ENCODE measurements around the gene SLC39A12.
"Not testable (repeated sequence)": the region's sequence is repeated elsewhere in the genome, so short reads cannot be mapped to it uniquely, and the experiment has no call there.

Gene SLC39A12

DNA sequence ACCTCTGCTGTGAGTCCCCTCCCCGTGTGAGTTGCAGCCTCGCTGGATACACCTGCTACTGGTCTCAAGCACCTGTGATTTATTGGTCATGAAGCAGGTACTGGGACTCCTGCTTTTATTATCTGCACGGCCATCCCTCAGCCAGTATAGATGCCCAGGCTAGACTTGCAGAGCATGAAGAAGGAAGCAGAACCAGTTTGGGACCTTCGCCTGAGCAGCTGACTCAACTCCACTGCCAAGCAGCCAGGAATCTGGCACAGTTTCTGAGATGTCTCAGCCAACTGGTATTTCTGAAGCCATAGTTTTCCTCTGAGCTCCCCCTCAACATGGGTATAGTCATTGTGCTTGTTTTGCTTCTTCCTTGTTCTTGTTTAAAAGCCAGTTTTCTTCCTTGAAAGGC, 28.0 kb upstream of the SLC39A12 start:
- in situ Hi-C loops (cut with HindIII; ENCODE audit: low pct_unique_long_range_greater_than_20kb, low sequenced_read_pairs) = no loop called here
- TF ChIP-seq JUND (IDR thresholded peaks at IDR 0.05; ENCODE audit: low read depth) = no peak
- peak; percentile 23 to 79 for DNase-seq (ENCODE audit: low read depth in 1 of 2, low spot score in 1 of 2)

DNA sequence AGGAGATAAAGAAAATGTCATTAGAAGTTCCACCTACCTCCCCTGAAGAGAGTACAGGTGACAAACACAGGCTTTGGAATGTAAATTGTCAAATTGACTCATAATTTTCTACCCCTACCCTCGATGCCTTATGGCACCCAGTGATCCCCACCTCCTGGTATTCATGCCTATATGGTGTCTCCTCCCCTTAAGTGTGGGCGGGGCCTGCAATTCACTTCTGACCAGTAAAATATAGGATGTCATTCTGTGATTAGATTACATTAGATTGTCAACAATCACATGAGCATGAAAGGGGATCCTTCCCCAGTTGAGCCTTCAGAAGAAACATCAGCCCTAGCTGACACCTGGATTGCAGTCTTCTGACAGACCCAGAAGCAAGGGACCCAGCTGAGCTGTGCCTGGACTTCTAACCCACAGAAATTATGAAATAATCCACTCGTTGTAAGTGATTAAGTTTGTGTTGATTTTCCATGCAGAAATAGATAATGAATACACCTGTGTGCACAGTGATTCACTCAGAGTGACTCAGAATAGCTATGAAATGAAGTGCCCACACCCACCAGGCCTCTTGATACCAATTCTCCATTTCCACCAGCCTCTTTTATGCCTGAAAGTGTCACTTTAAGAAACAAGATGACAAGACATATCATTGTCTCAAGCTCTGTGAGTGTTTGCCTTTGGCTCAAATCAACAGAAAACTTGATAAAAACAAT, 8.5 kb upstream of the SLC39A12 start:
- no peak for TF ChIP-seq JUND (IDR thresholded peaks at IDR 0.05; ENCODE audit: low read depth)
- in situ Hi-C loops (cut with HindIII; ENCODE audit: low pct_unique_long_range_greater_than_20kb, low sequenced_read_pairs) = no loop called here

DNA sequence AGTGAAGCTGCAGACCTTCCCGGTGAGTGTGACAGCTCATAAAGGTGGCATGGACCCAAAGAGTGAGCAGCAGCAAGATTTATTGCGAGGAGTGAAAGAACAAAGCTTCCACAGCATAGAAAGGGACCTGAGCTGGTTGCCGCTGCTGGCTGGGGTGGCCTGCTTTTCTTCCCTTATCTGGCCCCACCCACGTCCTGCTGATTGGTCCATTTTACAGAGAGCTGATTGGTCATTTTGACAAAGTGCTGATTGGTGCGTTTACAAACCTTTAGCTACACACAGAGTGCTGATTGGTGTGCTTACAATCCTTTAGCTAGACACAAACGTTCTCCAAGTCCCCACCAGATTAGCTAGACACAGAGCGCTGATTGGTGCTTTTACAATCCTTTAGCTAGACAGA, 1.4 kb upstream of the SLC39A12 start:
- DNase-seq (ENCODE audit: low read depth in 1 of 2, low spot score in 1 of 2); in situ Hi-C loops (cut with HindIII; ENCODE audit: low pct_unique_long_range_greater_than_20kb, low sequenced_read_pairs): not testable (repeated sequence)

More for the DNA sequence above, 8.5 kb upstream of the SLC39A12 start:
- no peak for DNase-seq (ENCODE audit: low read depth in 1 of 2, low spot score in 1 of 2)

- DNase-seq (ENCODE audit: low read depth in 1 of 2, low spot score in 1 of 2) = no peak
- in situ Hi-C loops (cut with HindIII; ENCODE audit: low pct_unique_long_range_greater_than_20kb, low sequenced_read_pairs) = no loop called here
- no peak for TF ChIP-seq JUND (IDR thresholded peaks at IDR 0.05; ENCODE audit: low read depth)
Observed at GRCh38 chr10:17950726-17951125, 992 bp upstream of the SLC39A12 start.

GRCh38 chr10:17954372-17954771, 2.7 kb downstream of the SLC39A12 start:
- DNase-seq (ENCODE audit: low read depth in 1 of 2, low spot score in 1 of 2); in situ Hi-C loops (cut with HindIII; ENCODE audit: low pct_unique_long_range_greater_than_20kb, low sequenced_read_pairs): not testable (repeated sequence)

GRCh38 chr10:17954861-17955260, 3.1 kb downstream of the SLC39A12 start:
- in situ Hi-C loops (cut with HindIII; ENCODE audit: low pct_unique_long_range_greater_than_20kb, low sequenced_read_pairs) = no loop called here
- TF ChIP-seq JUND (IDR thresholded peaks at IDR 0.05; ENCODE audit: low read depth) = no peak
- DNase-seq (ENCODE audit: low read depth in 1 of 2, low spot score in 1 of 2) = no peak

DNA sequence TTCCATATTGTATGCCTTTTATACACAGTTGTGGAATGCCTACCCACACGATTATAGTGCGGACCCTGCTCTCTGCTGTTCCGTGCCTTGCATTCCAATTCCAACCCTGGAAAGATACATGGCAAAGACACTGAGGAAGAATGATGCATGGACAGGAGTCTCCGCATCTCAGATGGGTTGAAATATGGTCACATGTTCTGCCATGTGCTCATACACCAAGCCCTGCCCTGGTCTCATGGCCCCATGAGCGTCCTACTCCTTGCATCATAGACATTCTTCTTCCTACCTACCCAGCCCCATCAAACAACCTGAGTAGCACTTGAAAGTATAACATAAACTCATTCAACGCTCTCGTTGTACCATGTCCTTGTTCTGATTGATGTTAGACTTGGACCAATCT, 6.3 kb downstream of the SLC39A12 start:
- no peak for TF ChIP-seq JUND (IDR thresholded peaks at IDR 0.05; ENCODE audit: low read depth)
- no peak for DNase-seq (ENCODE audit: low read depth in 1 of 2, low spot score in 1 of 2)
- in situ Hi-C loops (cut with HindIII; ENCODE audit: low pct_unique_long_range_greater_than_20kb, low sequenced_read_pairs) = no loop called here

- in situ Hi-C loops (cut with HindIII; ENCODE audit: low pct_unique_long_range_greater_than_20kb, low sequenced_read_pairs) = no loop called here
- DNase-seq (ENCODE audit: low read depth in 1 of 2, low spot score in 1 of 2) = no peak
- no peak for TF ChIP-seq JUND (IDR thresholded peaks at IDR 0.05; ENCODE audit: low read depth)
Observed at GRCh38 chr10:17959870-17960269, 8.2 kb downstream of the SLC39A12 start.

DNA sequence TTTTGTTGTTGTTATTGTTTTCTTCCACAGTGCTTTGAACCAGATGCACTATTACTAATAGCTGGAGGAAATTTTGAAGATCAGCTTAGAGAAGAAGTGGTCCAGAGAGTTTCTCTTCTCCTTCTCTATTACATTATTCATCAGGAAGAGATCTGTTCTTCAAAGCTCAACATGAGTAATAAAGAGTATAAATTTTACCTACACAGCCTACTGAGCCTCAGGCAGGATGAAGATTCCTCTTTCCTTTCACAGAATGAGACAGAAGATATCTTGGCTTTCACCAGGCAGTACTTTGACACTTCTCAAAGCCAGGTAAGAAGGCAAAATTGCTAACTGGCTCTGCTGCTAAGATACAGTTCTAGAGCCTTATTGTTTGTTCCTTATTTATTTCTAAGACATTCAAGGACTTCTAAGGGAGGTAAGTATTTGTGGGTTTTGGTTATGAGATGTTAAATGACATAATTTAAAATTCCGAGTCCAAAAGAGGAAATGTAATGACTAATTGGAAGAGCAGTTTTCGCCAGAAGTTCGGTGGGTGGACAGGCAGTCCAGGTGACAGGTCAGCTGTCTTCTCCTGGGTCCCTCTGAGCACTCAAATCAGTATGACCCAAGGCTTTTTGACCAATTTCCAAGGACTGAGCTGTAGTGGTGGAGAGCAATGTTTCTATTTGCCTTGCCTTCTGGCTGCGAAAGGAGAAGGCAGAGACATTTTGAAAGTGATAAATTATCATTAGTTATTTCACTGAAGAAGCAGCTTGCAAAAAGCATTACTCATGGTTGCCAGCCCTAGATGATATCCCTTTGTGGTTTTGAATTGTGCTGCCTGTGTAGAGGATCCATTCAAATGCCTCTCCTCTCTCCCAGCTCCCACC, 10.1 kb downstream of the SLC39A12 start:
- no peak for TF ChIP-seq JUND (IDR thresholded peaks at IDR 0.05; ENCODE audit: low read depth)
- DNase-seq (ENCODE audit: low read depth in 1 of 2, low spot score in 1 of 2) = no peak
- in situ Hi-C loops (cut with HindIII; ENCODE audit: low pct_unique_long_range_greater_than_20kb, low sequenced_read_pairs) = no loop called here

DNA sequence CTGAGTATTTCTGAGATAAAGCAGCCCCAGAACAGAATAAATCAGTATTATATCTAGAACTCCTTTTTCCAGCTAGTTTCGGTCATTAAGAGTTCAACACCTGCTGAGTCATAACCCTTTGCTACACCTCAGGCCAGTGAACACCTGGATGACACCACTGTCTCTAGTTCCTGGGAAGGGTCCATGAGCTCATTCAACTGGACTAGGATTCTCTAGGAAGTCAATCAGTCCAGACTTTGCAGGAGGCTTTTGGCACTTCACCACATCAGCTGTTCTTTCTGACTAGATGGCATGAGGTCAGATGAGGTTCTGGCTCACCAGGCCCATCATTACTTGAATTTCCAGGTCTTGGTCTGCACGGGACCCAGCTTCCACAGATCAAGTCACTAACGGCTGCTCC, 11.7 kb downstream of the SLC39A12 start:
- TF ChIP-seq JUND (IDR thresholded peaks at IDR 0.05; ENCODE audit: low read depth) = no peak
- no peak for DNase-seq (ENCODE audit: low read depth in 1 of 2, low spot score in 1 of 2)
- in situ Hi-C loops (cut with HindIII; ENCODE audit: low pct_unique_long_range_greater_than_20kb, low sequenced_read_pairs) = no loop called here

- in situ Hi-C loops (cut with HindIII; ENCODE audit: low pct_unique_long_range_greater_than_20kb, low sequenced_read_pairs) = no loop called here
- no peak for TF ChIP-seq JUND (IDR thresholded peaks at IDR 0.05; ENCODE audit: low read depth)
- no peak for DNase-seq (ENCODE audit: low read depth in 1 of 2, low spot score in 1 of 2)
Observed at GRCh38 chr10:17965649-17966235, 14.0 kb downstream of the SLC39A12 start.

DNA sequence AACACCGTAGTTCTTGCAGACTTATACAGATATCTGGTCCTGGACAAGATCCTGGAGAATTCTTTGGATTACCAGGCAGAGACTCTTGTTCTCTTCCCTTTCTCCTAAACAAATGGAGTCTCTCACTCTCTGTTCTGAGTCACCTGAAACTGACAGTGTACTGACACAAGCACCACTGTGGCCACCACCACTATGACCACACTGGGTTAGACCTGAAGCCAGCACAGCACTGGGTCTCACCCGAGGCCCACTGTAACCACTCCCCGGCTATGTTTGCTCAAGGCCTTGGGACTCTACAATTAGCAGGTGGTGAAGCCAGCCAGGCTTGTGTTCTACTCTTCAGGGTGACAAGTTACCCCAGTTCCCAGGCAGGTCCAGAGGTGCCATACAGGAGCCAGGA, 22.8 kb downstream of the SLC39A12 start:
- no peak for TF ChIP-seq JUND (IDR thresholded peaks at IDR 0.05; ENCODE audit: low read depth)
- DNase-seq (ENCODE audit: low read depth in 1 of 2, low spot score in 1 of 2) = no peak
- in situ Hi-C loops (cut with HindIII; ENCODE audit: low pct_unique_long_range_greater_than_20kb, low sequenced_read_pairs) = no loop called here
